ENCODE data around the gene ARFIP1. TPM values are rescaled to one million over a fixed set of nuclear protein-coding genes. Genes with fewer than 3 reads are reported as not detected.

The ARFIP1 gene
- polyA plus RNA-seq, 3 donors: 11.7 to 28.4 (median 27.2) TPM

GRCh38 chr4:152777488-152777887 is 2.3 kb upstream of the ARFIP1 start:
- peaks cover 4 to 7% (median 4%) of the 10 kb centered on the region in 3 donors for H3K27me3 Mint-ChIP-seq (ENCODE audit: low read depth in 3 of 3)
- no peak for TF ChIP-seq CTCF (IDR thresholded peaks at IDR 0.05)
- Histone ChIP-seq H3K9me3 (replicated peaks in 1 of 2; ENCODE audit: control insufficient read depth in 1 of 2, insufficient read depth in 1 of 2, low read length in 2 of 2) (no peaks in the 10 kb centered on the region), H3K27ac (ENCODE audit: low read depth in 1 of 2, low read length in 2 of 2) (no peak overlapping the region), H3K4me2 (replicated peaks; ENCODE audit: extremely low read depth, low read length, poor library complexity, severe bottlenecking) (no peak overlapping the region), H3K9ac (ENCODE audit: insufficient read depth, low read length, poor library complexity, severe bottlenecking) (no peak overlapping the region), H4K20me1 (ENCODE audit: insufficient read depth, low read length) (peaks cover 19% of the 10 kb centered on the region), H3K27me3 (ENCODE audit: control insufficient read depth in 2 of 2, insufficient read depth in 2 of 2, low read length in 2 of 2) (peaks cover 0 to 2% of the 10 kb centered on the region in 2 donors), H2AFZ (ENCODE audit: insufficient read depth, low read depth, low read length, poor library complexity, severe bottlenecking) (no peak overlapping the region), H3K36me3 (replicated peaks in 1 of 2; ENCODE audit: control insufficient read depth in 1 of 2, insufficient read depth in 2 of 2, low read length in 2 of 2) (no peaks in the 10 kb centered on the region), H3K4me3 (replicated peaks in 1 of 3; ENCODE audit: low read depth in 2 of 3, low read length in 3 of 3) (no peak overlapping the region), H3K79me2 (ENCODE audit: insufficient read depth, low read length) (peaks cover 36% of the 10 kb centered on the region), H3K4me1 (ENCODE audit: control insufficient read depth in 1 of 2, insufficient read depth in 2 of 2, low read length in 2 of 2) (peaks cover 38 to 44% of the 10 kb centered on the region in 2 donors)
- H3K4me1 Mint-ChIP-seq: peaks cover 41% of the 10 kb centered on the region
- no peak for DNase-seq
- peaks cover 4 to 6% of the 10 kb centered on the region in 2 donors for H3K36me3 Mint-ChIP-seq
- H3K4me3 Mint-ChIP-seq: no peak overlapping the region
- H3K27ac Mint-ChIP-seq: peak overlapping the region in 2 of 7 donors; percentile 23 to 24
- intact Hi-C loops (cut with micrococcal nuclease): loop anchor here in 1 of 2 donors (5.0 kb wide), 1 partner anchor 240 kb away; the partner anchor contains the start of gene FBXW7
- H3K9me3 Mint-ChIP-seq: peaks cover 0 to 12% (median 7%) of the 10 kb centered on the region in 7 donors
- WGBS (ENCODE audit: insufficient coverage): no CpG with 5 or more reads among the region's 1 CpG

- peaks cover 0 to 7% of the 10 kb centered on the region in 2 donors for H3K36me3 ChIP-seq (replicated peaks in 1 of 2; ENCODE audit: control insufficient read depth in 1 of 2, insufficient read depth in 2 of 2, low read length in 2 of 2)
- WGBS (ENCODE audit: insufficient coverage): 2% methylated on average over 21 of the region's 30 CpGs
- H2AFZ ChIP-seq (ENCODE audit: insufficient read depth, low read depth, low read length, poor library complexity, severe bottlenecking): peak overlapping the region; percentile 92
- H3K27ac Mint-ChIP-seq: peak overlapping the region; percentile 93 to 99 (median 98)
- H4K20me1 ChIP-seq (ENCODE audit: insufficient read depth, low read length): peaks cover 32% of the 10 kb centered on the region
- intact Hi-C loops (cut with micrococcal nuclease): loop anchor here in 1 of 2 donors (5.0 kb wide), 1 partner anchor 242 kb away; the partner anchor contains the start of gene FBXW7
- TF ChIP-seq CTCF (IDR thresholded peaks at IDR 0.05): no peak
- H3K4me1 Mint-ChIP-seq: peaks cover 51% of the 10 kb centered on the region
- peak in 1 of 3 donors; percentile 6 for DNase-seq
- H3K9me3 ChIP-seq (replicated peaks in 1 of 2; ENCODE audit: control insufficient read depth in 1 of 2, insufficient read depth in 1 of 2, low read length in 2 of 2): no peaks in the 10 kb centered on the region
- peaks cover 15 to 17% of the 10 kb centered on the region in 2 donors for H3K36me3 Mint-ChIP-seq
- H3K4me1 ChIP-seq (ENCODE audit: control insufficient read depth in 1 of 2, insufficient read depth in 2 of 2, low read length in 2 of 2): peaks cover 38 to 47% of the 10 kb centered on the region in 2 donors
- peaks cover 0 to 2% of the 10 kb centered on the region in 2 donors for H3K27me3 ChIP-seq (ENCODE audit: control insufficient read depth in 2 of 2, insufficient read depth in 2 of 2, low read length in 2 of 2)
- peak overlapping the region; percentile 72 to 95 (median 77) for H3K4me3 ChIP-seq (replicated peaks in 1 of 3; ENCODE audit: low read depth in 2 of 3, low read length in 3 of 3)
- H3K27ac ChIP-seq (ENCODE audit: low read depth in 1 of 2, low read length in 2 of 2): peak overlapping the region; percentile 83 to 85
- H3K4me3 Mint-ChIP-seq: peak overlapping the region; percentile 100
- peak overlapping the region; percentile 84 for H3K4me2 ChIP-seq (replicated peaks; ENCODE audit: extremely low read depth, low read length, poor library complexity, severe bottlenecking)
- H3K9ac ChIP-seq (ENCODE audit: insufficient read depth, low read length, poor library complexity, severe bottlenecking): peak overlapping the region; percentile 81
- peaks cover 4 to 6% (median 4%) of the 10 kb centered on the region in 3 donors for H3K27me3 Mint-ChIP-seq (ENCODE audit: low read depth in 3 of 3)
- peaks cover 0 to 10% (median 6%) of the 10 kb centered on the region in 7 donors for H3K9me3 Mint-ChIP-seq
- peaks cover 50% of the 10 kb centered on the region for H3K79me2 ChIP-seq (ENCODE audit: insufficient read depth, low read length)
Measured at GRCh38 chr4:152778656-152779512, 870 bp upstream of the ARFIP1 start.
